Right lobe of liver (tissue), 4 donors: ENCODE measurements around the gene SMAD1.

Experiments
- CTCF ChIP-seq, 4 donors: fragments of 200-600 bp in 3 of 4; fragments of 450-650 bp in 1 of 4; IDR thresholded peaks; one replicate each; pipeline versions ENCODE4 v1.5.1 to v1.8.0; 2016 to 2022; ENCODE audit warnings: antibody characterized with exemption in 4 of 4, mild to moderate bottlenecking in 2 of 4
- POLR2A ChIP-seq: fragments of 450-650 bp; IDR thresholded peaks from one replicate; pipeline ENCODE4 v1.6.1; 2017; ENCODE audit warnings: antibody characterized with exemption, mild to moderate bottlenecking
- donor health status: DM: no; HTN: no; CAD: no.
- donor health status: DM: no; HTN: no; CAD: no.
- donor health status: DM: no; HTN: yes; CAD: no.

GRCh38 chr4:145583191-145584055, 101.8 kb downstream of the SMAD1 start:
- TF ChIP-seq CTCF (IDR thresholded peaks at IDR 0.05) (no peak), POLR2A (no peak)
